GM23248 (cell line): ENCODE results near the gene FAM222B. TPM values are rescaled to one million over a fixed set of nuclear protein-coding genes. Genes with fewer than 3 reads are reported as not detected.

ENCODE experiments used
- DNase-seq: peaks from one replicate; pipeline ENCODE4 v3.0.0-alpha.2; 2015
- H2AFZ ChIP-seq: fragments of 200-600 bp; sonication (generic); 2 replicates; pipeline ENCODE4 v1.6.1; 2016; ENCODE audit warnings: antibody characterized with exemption
- H3F3A ChIP-seq: fragments of 200-600 bp; sonication (generic); 2 replicates; pipeline ENCODE4 v1.6.1; 2016; ENCODE audit warnings: mild to moderate bottlenecking, antibody characterized with exemption, mixed run types; ENCODE audit not compliant: insufficient read depth
- H3K27ac ChIP-seq: fragments of 200-600 bp; sonication (generic); 2 replicates; pipeline ENCODE4 v1.5.1; 2016; ENCODE audit warnings: mild to moderate bottlenecking
- H3K27me3 ChIP-seq: fragments of 200-600 bp; sonication (generic); replicated peaks from 2 replicates; pipeline ENCODE4 v1.6.1; 2016; ENCODE audit warnings: mild to moderate bottlenecking; ENCODE audit not compliant: insufficient read depth
- H3K36me3 ChIP-seq: fragments of 200-600 bp; sonication (generic); 2 replicates; pipeline ENCODE4 v1.6.1; 2016; ENCODE audit warnings: low read depth, mild to moderate bottlenecking
- H3K4me1 ChIP-seq: fragments of 200-600 bp; sonication (generic); 2 replicates; pipeline ENCODE4 v1.6.1; 2016; ENCODE audit warnings: mild to moderate bottlenecking; ENCODE audit not compliant: insufficient read depth
- H3K4me2 ChIP-seq: fragments of 200-600 bp; sonication (generic); one replicate; pipeline ENCODE4 v1.6.1; 2016; ENCODE audit warnings: mild to moderate bottlenecking; ENCODE audit not compliant: unreplicated experiment
- H3K4me3 ChIP-seq: fragments of 200-600 bp; sonication (generic); 2 replicates; pipeline ENCODE4 v1.5.1; 2016; ENCODE audit warnings: mild to moderate bottlenecking
- H3K79me2 ChIP-seq: fragments of 200-600 bp; sonication (generic); 2 replicates; pipeline ENCODE4 v1.6.1; 2016; ENCODE audit warnings: mild to moderate bottlenecking; ENCODE audit not compliant: insufficient read depth
- H3K9ac ChIP-seq: fragments of 200-600 bp; sonication (generic); 2 replicates; pipeline ENCODE4 v1.6.1; 2016; ENCODE audit warnings: mild to moderate bottlenecking
- H3K9me2 ChIP-seq: fragments of 200-600 bp; sonication (generic); 2 replicates; pipeline ENCODE4 v1.6.1; 2016; ENCODE audit warnings: mixed run types, mild to moderate bottlenecking, moderate library complexity; ENCODE audit not compliant: insufficient read depth
- H3K9me3 ChIP-seq: fragments of 200-600 bp; sonication (generic); one replicate; pipeline ENCODE4 v1.6.1; 2017; ENCODE audit warnings: low read depth
- H4K20me1 ChIP-seq: fragments of 200-600 bp; sonication (generic); 2 replicates; pipeline ENCODE4 v1.6.0; 2016; ENCODE audit not compliant: insufficient read depth
- EZH2 ChIP-seq: fragments of 200-600 bp; sonication (generic); IDR thresholded peaks from 2 replicates; pipeline ENCODE4 v1.6.1; 2018; ENCODE audit warnings: antibody characterized with exemption, mild to moderate bottlenecking; ENCODE audit not compliant: insufficient read depth, poor library complexity, severe bottlenecking
- EZH2phosphoT487 ChIP-seq: fragments of 200-600 bp; sonication (generic); IDR thresholded peaks from 2 replicates; pipeline ENCODE4 v1.6.1; 2018; ENCODE audit warnings: antibody characterized with exemption, moderate library complexity, mild to moderate bottlenecking, low read depth; ENCODE audit not compliant: insufficient read depth
- WGBS, 2 experiments: methylation state at CpG; one replicate each; pipeline ENCODE4 v1.1.6; 2015 to 2017; ENCODE audit warnings: low lambda C conversion rate in 2 of 2, low coverage in 1 of 2; ENCODE audit errors: missing lambda C conversion rate in 2 of 2; 5-methylcytosine and 5-hydroxymethylcytosine counted together
- in situ Hi-C: fragments of 300-500 bp; cut with MboI; formaldehyde crosslinking; loops from 2 replicates; pipeline ENCODE4 v1.15.0; 2020
- polyA plus RNA-seq: library from polyadenylated mRNA; unstranded; fragments of >200 nt; fragmentation: Nextera tagmentation; extraction: Ambion mirVana; gene quantifications from 2 replicates; pipeline ENCODE4 v1.2.1, GENCODE V29; 2016
- total RNA-seq: library from RNA; depleted of rRNA; stranded (reverse); fragments of >200 nt; shearing (Covaris generic); gene quantifications from 2 replicates; pipeline ENCODE4 v1.2.3, GENCODE V29; 2014

The FAM222B gene
- total and polyA plus RNA-seq, 2 experiments from 2014 or later = 7.6 to 11.1 TPM

DNA sequence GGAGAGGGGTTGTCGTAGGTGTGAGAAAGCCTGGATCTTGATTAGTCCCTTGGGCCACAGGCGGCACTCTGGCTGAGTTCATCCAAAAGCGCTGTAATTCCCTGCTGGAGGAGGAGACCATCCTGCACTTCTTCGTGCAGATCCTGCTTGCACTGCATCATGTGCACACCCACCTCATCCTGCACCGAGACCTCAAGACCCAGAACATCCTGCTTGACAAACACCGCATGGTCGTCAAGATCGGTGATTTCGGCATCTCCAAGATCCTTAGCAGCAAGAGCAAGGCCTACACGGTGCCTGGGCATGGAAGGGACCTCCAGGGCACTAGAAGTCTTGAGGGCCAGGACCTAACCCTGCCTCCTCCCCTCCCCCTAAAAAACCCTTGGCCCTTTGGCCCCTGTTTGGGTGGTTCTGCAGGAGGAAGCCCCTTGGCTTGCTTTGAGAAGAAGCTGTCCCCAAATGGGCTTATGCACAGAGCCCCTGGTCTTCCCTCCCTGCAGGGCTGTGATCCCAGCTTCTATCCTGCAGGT, 107.8 kb downstream of the FAM222B start:
- Histone ChIP-seq H3K27ac (no peak overlapping the region), H3K27me3 (no peaks in the 10 kb centered on the region), H4K20me1 (no peaks in the 10 kb centered on the region), H3K4me3 (no peak overlapping the region), H3K9me3 (no peaks in the 10 kb centered on the region), H3F3A (no peaks in the 10 kb centered on the region), H3K9ac (no peak overlapping the region), H3K9me2 (no peaks in the 10 kb centered on the region), H3K79me2 (no peaks in the 10 kb centered on the region), H3K4me2 (no peak overlapping the region), H2AFZ (no peak overlapping the region), H3K4me1 (no peaks in the 10 kb centered on the region), H3K36me3 (no peaks in the 10 kb centered on the region)
- 80 to 85% methylated on average over 10 of the region's 10 CpGs for WGBS, 2 experiments
- in situ Hi-C loops = no loop called here
- DNase-seq = no peak
- no peak for TF ChIP-seq EZH2
- TF ChIP-seq EZH2phosphoT487 = no peak

DNA sequence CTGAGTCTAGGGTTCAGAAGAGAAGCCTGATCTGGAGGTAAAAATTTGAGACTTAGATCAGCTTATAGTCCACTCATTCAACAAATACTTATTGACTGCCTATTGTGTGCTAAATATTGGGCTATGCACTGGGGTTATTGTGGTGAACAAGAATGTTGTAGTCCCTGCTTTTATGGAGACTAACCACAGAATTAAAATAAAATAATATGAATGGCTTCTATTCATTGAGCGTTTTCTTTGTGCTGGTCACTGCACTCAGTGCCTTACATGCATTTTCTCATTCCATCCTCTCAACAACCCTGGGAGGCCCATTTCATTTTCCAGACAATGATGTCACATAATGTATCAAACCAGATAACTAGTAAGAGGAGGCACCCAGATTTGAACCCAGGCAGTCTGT, 109.2 kb downstream of the FAM222B start:
- no peak overlapping the region for H2AFZ ChIP-seq
- H3K27me3 ChIP-seq = no peaks in the 10 kb centered on the region
- WGBS, 2 experiments = 90 to 100% methylated on average over 1 of the region's 1 CpG
- DNase-seq = no peak
- H3K36me3 ChIP-seq = no peaks in the 10 kb centered on the region
- H3K4me3 ChIP-seq = no peak overlapping the region
- no peaks in the 10 kb centered on the region for H4K20me1 ChIP-seq
- peaks cover 6% of the 10 kb centered on the region; the same call in 1 of the 2 replicates for H3F3A ChIP-seq
- no peaks in the 10 kb centered on the region for H3K4me1 ChIP-seq
- TF ChIP-seq EZH2phosphoT487 (no peak), EZH2 (no peak)
- in situ Hi-C loops = no loop called here
- no peaks in the 10 kb centered on the region for H3K79me2 ChIP-seq
- H3K27ac ChIP-seq = no peak overlapping the region
- H3K9me2 ChIP-seq = no peaks in the 10 kb centered on the region
- no peaks in the 10 kb centered on the region for H3K9me3 ChIP-seq
- no peak overlapping the region for H3K9ac ChIP-seq
- H3K4me2 ChIP-seq = no peak overlapping the region

DNA sequence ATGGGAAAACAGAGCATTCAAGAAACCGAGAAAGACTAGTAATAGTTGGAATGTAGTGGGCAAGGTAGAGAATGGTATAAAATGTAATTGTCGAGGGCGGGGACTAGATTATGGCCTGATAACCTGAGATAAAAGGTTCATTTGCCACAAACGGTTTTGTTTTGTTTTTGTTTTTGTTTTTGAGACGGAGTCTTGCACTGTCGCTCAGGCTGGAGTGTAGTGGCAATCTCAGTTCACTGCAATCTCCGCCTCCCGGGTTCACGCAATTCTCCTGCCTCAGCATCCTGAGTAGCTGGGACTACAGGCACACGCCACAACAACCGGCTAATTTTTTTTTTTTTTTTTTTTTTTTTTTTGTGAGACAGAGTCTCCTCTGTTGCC, 112.7 kb downstream of the FAM222B start:
- Histone ChIP-seq H3K9me3 (no peaks in the 10 kb centered on the region), H3K4me2 (no peak overlapping the region), H3K4me1 (0 out of 2 replicates have a peak, but pooled peaks cover 10% of the 10 kb centered on the region), H3K27me3 (no peaks in the 10 kb centered on the region), H3K27ac (no peak overlapping the region), H3F3A (peaks cover 11% of the 10 kb centered on the region), H4K20me1 (no peaks in the 10 kb centered on the region), H3K9ac (no peak overlapping the region), H2AFZ (no peak overlapping the region), H3K4me3 (no peak overlapping the region), H3K9me2 (no peaks in the 10 kb centered on the region), H3K79me2 (no peaks in the 10 kb centered on the region), H3K36me3 (no peaks in the 10 kb centered on the region)
- in situ Hi-C loops = no loop called here
- WGBS, 2 experiments = 84 to 87% methylated on average over 11 of the region's 11 CpGs
- DNase-seq = no peak
- TF ChIP-seq EZH2 (no peak), EZH2phosphoT487 (no peak)

DNA sequence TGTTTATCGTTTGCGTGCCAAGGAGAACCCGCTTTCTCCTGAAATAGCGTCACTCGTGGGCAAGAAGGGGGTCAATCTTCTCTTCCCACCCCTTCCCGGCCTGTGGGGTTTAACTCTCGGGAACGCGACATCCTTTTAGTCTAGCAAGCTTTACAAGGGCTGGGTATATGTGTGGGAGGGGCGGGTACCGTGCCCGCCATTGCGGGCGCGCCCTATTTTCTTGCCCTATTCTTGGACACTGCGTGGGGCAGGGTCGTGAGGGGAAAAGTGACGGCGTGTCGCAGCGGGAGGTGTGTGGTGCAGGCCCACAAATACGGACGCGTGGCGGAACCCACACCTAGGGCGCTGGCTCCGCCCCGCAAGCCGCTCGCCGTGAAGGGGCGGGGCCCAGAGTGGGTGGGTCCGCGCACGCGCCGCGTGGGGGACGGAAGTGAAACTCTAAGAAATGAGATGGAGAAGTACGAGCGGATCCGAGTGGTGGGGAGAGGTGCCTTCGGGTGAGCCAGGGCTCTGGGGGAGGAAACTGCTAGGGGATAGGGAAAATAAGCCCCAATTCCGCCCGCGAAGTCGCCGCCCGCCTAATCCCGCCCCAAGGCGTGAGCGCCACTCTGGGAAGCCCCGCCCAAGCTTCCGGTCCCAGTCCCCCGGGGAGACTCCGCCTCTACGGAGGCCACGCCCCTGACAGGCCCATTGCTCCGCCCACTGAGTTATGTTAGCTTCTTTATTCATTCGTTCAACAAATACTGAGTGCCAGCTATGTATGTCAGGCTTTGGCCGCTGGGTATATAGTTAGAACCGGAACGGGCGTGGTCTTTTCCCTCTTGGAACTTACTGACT, 114.0 kb downstream of the FAM222B start, which contains the start of gene NEK8:
Gene NEK8 (plus strand): TSS at position 425 of the 837 bp plus-strand sequence. CDS start 26 bp downstream, at position 451.
- WGBS, 2 experiments = 0 to 1% methylated on average over 62 to 64 of the region's 64 CpGs
- peak within 1 kb of the TSS; percentile 88 for H3K27ac ChIP-seq
- peak; percentile 98 for DNase-seq
- H3K79me2 ChIP-seq = no peaks in the 10 kb centered on the region
- no peaks in the 10 kb centered on the region for H4K20me1 ChIP-seq
- H3K9ac ChIP-seq = peak within 1 kb of the TSS; percentile 86
- H3K27me3 ChIP-seq = no peaks in the 10 kb centered on the region
- H3K9me3 ChIP-seq = no peaks in the 10 kb centered on the region
- H3K4me1 ChIP-seq = peaks cover 22% of the 10 kb centered on the region
- peak within 1 kb of the TSS; percentile 74 for H3K4me3 ChIP-seq
- in situ Hi-C loops = no loop called here
- 0 out of 2 replicates have a peak, but pooled peaks cover 10% of the 10 kb centered on the region for H3K36me3 ChIP-seq
- H3F3A ChIP-seq = peaks cover 23% of the 10 kb centered on the region
- no peaks in the 10 kb centered on the region for H3K9me2 ChIP-seq
- peak within 1 kb of the TSS; percentile 89 for H2AFZ ChIP-seq
- no peak for TF ChIP-seq EZH2
- TF ChIP-seq EZH2phosphoT487 = no peak
- peak within 1 kb of the TSS; percentile 92 for H3K4me2 ChIP-seq
